Skin epidermis (tissue), 12 donors: Measurements from ENCODE around the gene CADPS2.
A peak's percentile ranks its signal among the peaks of the same experiment; 100 is the strongest.
"Not testable (repeated sequence)": the region's sequence is repeated elsewhere in the genome, so short reads cannot be mapped to it uniquely, and the experiment has no call there.

Source experiments
- H3K27ac ChIP-seq, 21 experiments: fragments of 200-600 bp; sonication (generic) in 11 of 21; one replicate each; pipeline ENCODE4 v1.5.0; 2020; ENCODE audit warnings: mild to moderate bottlenecking in 3 of 21, inconsistent platforms in 2 of 21, moderate library complexity in 2 of 21
- H3K4me3 ChIP-seq, 7 experiments: fragments of 200-600 bp; sonication (generic) in 2 of 7; one replicate each; pipeline ENCODE4 v1.5.0; 2020; ENCODE audit warnings: inconsistent platforms in 2 of 7, mild to moderate bottlenecking in 2 of 7, moderate library complexity in 1 of 7

Gene CADPS2

GRCh38 chr7:122290476-122290875 lies 595.8 kb downstream of the CADPS2 start:
- Histone ChIP-seq H3K27ac (no peak overlapping the region), H3K4me3 (no peak overlapping the region)

GRCh38 chr7:122289426-122289825 lies 596.8 kb downstream of the CADPS2 start:
- no peak overlapping the region for H3K27ac ChIP-seq
- H3K4me3 ChIP-seq = no peak overlapping the region

- H3K27ac ChIP-seq = not testable (repeated sequence)
- peak overlapping the region in 1 of 7 experiments; percentile 12 for H3K4me3 ChIP-seq
Observed at GRCh38 chr7:122284608-122285007, 601.7 kb downstream of the CADPS2 start.

DNA sequence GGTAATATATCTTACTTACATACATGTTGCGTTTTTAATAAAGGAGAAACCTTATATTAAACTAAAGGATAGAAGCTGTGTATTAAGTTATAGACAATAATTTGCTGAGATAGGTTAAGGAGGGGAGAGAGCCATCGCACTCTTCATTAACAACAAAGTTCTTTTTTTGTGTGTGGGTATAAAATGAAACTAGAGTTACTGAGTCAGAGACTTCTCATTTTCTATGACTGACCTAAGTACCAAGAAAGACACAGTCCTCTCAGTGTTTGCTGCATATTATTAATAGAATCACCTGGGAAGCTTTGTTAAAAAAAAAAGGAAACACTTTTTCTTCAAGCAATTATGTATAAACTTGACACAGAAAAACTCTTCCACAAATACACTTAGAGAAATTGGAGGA lies 613.1 kb downstream of the CADPS2 start:
- Histone ChIP-seq H3K27ac (no peak overlapping the region), H3K4me3 (no peak overlapping the region)

GRCh38 chr7:122269241-122269640 lies 617.0 kb downstream of the CADPS2 start:
- Histone ChIP-seq H3K4me3 (no peak overlapping the region), H3K27ac (no peak overlapping the region)
